Neural cell (in vitro differentiated cells): ENCODE results near the gene ADH5. TPM values are rescaled to one million over a fixed set of nuclear protein-coding genes. Genes with fewer than 3 reads are reported as not detected.
"Not testable (repeated sequence)": the region's sequence is repeated elsewhere in the genome, so short reads cannot be mapped to it uniquely, and the experiment has no call there.

ENCODE experiments used
- H2AFZ ChIP-seq: fragments of 200-600, 300-800 bp; sonication (generic), shearing (Covaris generic); 2 replicates; pipeline ENCODE4 v1.6.0; 2014; ENCODE audit warnings: low read depth, mild to moderate bottlenecking, antibody characterized with exemption, low read length, moderate library complexity
- H3F3A ChIP-seq: fragments of 200-600 bp; shearing (Covaris generic); 2 replicates; pipeline ENCODE4 v1.6.1; 2016; ENCODE audit warnings: mild to moderate bottlenecking, moderate library complexity, mixed read lengths, antibody characterized with exemption, low read length; ENCODE audit not compliant: insufficient read depth, poor library complexity, severe bottlenecking
- H3K27ac ChIP-seq: fragments of 200-600, 300-800 bp; sonication (generic), shearing (Covaris generic); 2 replicates; pipeline ENCODE4 v1.5.1; 2014; ENCODE audit warnings: mild to moderate bottlenecking, low read length, moderate library complexity
- H3K27me3 ChIP-seq: fragments of 300-800, 200-600 bp; sonication (generic), shearing (Covaris generic); 2 replicates; pipeline ENCODE4 v1.6.0; 2014; ENCODE audit warnings: mild to moderate bottlenecking, low read depth, low read length, moderate library complexity; ENCODE audit not compliant: insufficient read depth
- H3K36me3 ChIP-seq: fragments of 300-800, 200-600 bp; sonication (generic), shearing (Covaris generic); 2 replicates; pipeline ENCODE4 v1.5.1; 2014; ENCODE audit warnings: mild to moderate bottlenecking, antibody characterized with exemption, low read length, moderate library complexity; ENCODE audit not compliant: insufficient read depth
- H3K4me2 ChIP-seq: fragments of 300-800, 200-600 bp; sonication (generic), shearing (Covaris generic); 2 replicates; pipeline ENCODE4 v1.6.0; 2014; ENCODE audit warnings: mild to moderate bottlenecking, low read length
- H3K4me3 ChIP-seq: fragments of 300-800, 200-600 bp; sonication (generic), shearing (Covaris generic); 2 replicates; pipeline ENCODE4 v1.5.1; 2014; ENCODE audit warnings: mild to moderate bottlenecking, low read length, moderate library complexity
- H3K79me2 ChIP-seq: fragments of 200-600 bp; shearing (Covaris generic); replicated peaks from 2 replicates; pipeline ENCODE4 v1.6.0; 2014; ENCODE audit warnings: mild to moderate bottlenecking, low read length, moderate library complexity; ENCODE audit not compliant: insufficient read depth
- H3K9ac ChIP-seq: fragments of 300-800, 200-600 bp; sonication (generic), shearing (Covaris generic); 2 replicates; pipeline ENCODE4 v1.6.1; 2016; ENCODE audit warnings: mild to moderate bottlenecking, low read length, mixed read lengths
- H3K9me2 ChIP-seq: fragments of 200-600 bp; shearing (Covaris generic); 2 replicates; pipeline ENCODE4 v1.6.1; 2016; ENCODE audit warnings: mild to moderate bottlenecking, low read length, mixed read lengths; ENCODE audit not compliant: insufficient read depth
- H3K9me3 ChIP-seq: fragments of 200-600, 300-800 bp; sonication (generic), shearing (Covaris generic); 2 replicates; pipeline ENCODE4 v1.6.1; 2016; ENCODE audit warnings: mild to moderate bottlenecking, mixed run types, low read length, moderate library complexity, mixed read lengths
- H4K20me1 ChIP-seq: fragments of 200-600 bp; shearing (Covaris generic); 2 replicates; pipeline ENCODE4 v1.6.1; 2016; ENCODE audit warnings: mild to moderate bottlenecking, mixed run types; ENCODE audit not compliant: insufficient read depth
- CTCF ChIP-seq: fragments of 450-650 bp; IDR thresholded peaks from 2 replicates; pipeline ENCODE4 v1.5.1; 2014; ENCODE audit warnings: antibody characterized with exemption, mild to moderate bottlenecking, moderate library complexity; ENCODE audit not compliant: poor library complexity, severe bottlenecking
- EP300 ChIP-seq: fragments of 450-650 bp; conservative IDR thresholded peaks from 2 replicates; pipeline ENCODE4 v1.6.1; 2014; ENCODE audit warnings: antibody characterized with exemption, mild to moderate bottlenecking, moderate library complexity; ENCODE audit not compliant: poor library complexity, severe bottlenecking
- EZH2 ChIP-seq: fragments of 200-600, 300-800 bp; shearing (Covaris generic), sonication (generic); IDR thresholded peaks from 2 replicates; pipeline ENCODE4 v1.6.1; 2014; ENCODE audit warnings: antibody characterized with exemption, low read length, borderline replicate concordance, mild to moderate bottlenecking; ENCODE audit not compliant: insufficient read depth, poor library complexity, severe bottlenecking
- MXI1 ChIP-seq: fragments of 450-650 bp; conservative IDR thresholded peaks from 2 replicates; pipeline ENCODE4 v1.6.1; 2014; ENCODE audit warnings: antibody characterized with exemption, mild to moderate bottlenecking; ENCODE audit not compliant: poor library complexity, severe bottlenecking
- POLR2AphosphoS5 ChIP-seq: IDR thresholded peaks from 2 replicates; pipeline ENCODE4 v1.6.1; 2012
- RAD21 ChIP-seq: fragments of 450-650 bp; conservative IDR thresholded peaks from 2 replicates; pipeline ENCODE4 v1.6.1; 2014; ENCODE audit warnings: antibody characterized with exemption, mild to moderate bottlenecking, moderate library complexity
- SMC3 ChIP-seq: fragments of 450-650 bp; conservative IDR thresholded peaks from 2 replicates; pipeline ENCODE4 v1.6.1; 2014; ENCODE audit warnings: antibody characterized with exemption, mild to moderate bottlenecking, moderate library complexity; ENCODE audit not compliant: poor library complexity
- TAF1 ChIP-seq: IDR thresholded peaks from 2 replicates; pipeline ENCODE4 v1.6.1; 2012; ENCODE audit warnings: low read depth
- polyA plus RNA-seq: library from polyadenylated mRNA; depleted of rRNA; stranded (reverse); fragments of >200 nt; gene quantifications from 2 replicates; pipeline ENCODE4 v1.2.3, GENCODE V29; 2014
- TF ChIP-seq, protein P1 (sequence below): IDR thresholded peaks from 2 replicates; pipeline ENCODE4 v1.6.1; 2012; ENCODE audit warnings: borderline replicate concordance

Gene ADH5
- polyA plus RNA-seq, 1 donor from 2014 or later: 201 TPM

DNA sequence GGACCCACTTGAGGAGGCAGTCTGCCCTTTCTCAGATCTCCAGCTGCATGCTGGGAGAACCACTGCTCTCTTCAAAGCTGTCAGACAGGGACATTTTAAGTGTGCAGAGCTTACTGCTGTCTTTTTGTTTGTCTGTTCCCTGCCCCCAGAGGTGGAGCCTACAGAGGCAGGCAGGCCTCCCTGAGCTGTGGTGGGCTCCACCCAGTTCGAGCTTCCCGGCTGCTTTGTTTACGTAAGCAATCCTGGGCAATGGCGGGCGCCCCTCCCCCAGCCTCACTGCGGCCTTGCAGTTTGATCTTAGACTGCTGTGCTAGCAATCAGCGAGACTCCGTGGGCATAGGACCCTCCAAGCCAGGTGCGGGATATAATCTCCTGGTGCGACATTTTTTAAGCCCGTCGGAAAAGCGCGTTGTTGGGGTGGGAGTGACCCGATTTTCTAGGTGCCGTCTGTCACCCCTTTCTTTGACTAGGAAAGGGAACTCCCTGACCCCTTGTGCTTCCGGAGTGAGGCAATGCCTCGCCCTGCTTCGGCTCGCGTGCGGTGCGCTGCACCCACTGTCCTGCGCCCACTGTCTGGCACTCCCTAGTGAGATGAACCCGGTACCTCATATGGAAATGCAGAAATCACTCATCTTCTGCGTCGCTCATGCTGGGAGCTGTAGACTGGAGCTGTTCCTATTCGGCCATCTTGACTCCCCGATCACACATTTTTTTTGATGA lies 28.7 kb upstream of the ADH5 start:
- H3K9me2 ChIP-seq, H3K79me2 ChIP-seq, H3K27ac ChIP-seq, H3K9me3 ChIP-seq, H3K27me3 ChIP-seq, H3K9ac ChIP-seq, H4K20me1 ChIP-seq, H3K4me3 ChIP-seq, H3K4me2 ChIP-seq, H2AFZ ChIP-seq, H3K36me3 ChIP-seq, H3F3A ChIP-seq: not testable (repeated sequence)

- H3K27ac ChIP-seq, H3K4me3 ChIP-seq, H3K9me3 ChIP-seq, H2AFZ ChIP-seq, H3K9ac ChIP-seq, H3K4me2 ChIP-seq, H3K79me2 ChIP-seq, H4K20me1 ChIP-seq, H3K27me3 ChIP-seq, H3K9me2 ChIP-seq, H3K36me3 ChIP-seq, H3F3A ChIP-seq: not testable (repeated sequence)
Observed at GRCh38 chr4:99109286-99109685, 20.7 kb upstream of the ADH5 start.

- TF ChIP-seq MXI1 (no peak), SMC3 (no peak), EP300 (no peak), TAF1 (no peak)
- TF ChIP-seq, protein P1, sequence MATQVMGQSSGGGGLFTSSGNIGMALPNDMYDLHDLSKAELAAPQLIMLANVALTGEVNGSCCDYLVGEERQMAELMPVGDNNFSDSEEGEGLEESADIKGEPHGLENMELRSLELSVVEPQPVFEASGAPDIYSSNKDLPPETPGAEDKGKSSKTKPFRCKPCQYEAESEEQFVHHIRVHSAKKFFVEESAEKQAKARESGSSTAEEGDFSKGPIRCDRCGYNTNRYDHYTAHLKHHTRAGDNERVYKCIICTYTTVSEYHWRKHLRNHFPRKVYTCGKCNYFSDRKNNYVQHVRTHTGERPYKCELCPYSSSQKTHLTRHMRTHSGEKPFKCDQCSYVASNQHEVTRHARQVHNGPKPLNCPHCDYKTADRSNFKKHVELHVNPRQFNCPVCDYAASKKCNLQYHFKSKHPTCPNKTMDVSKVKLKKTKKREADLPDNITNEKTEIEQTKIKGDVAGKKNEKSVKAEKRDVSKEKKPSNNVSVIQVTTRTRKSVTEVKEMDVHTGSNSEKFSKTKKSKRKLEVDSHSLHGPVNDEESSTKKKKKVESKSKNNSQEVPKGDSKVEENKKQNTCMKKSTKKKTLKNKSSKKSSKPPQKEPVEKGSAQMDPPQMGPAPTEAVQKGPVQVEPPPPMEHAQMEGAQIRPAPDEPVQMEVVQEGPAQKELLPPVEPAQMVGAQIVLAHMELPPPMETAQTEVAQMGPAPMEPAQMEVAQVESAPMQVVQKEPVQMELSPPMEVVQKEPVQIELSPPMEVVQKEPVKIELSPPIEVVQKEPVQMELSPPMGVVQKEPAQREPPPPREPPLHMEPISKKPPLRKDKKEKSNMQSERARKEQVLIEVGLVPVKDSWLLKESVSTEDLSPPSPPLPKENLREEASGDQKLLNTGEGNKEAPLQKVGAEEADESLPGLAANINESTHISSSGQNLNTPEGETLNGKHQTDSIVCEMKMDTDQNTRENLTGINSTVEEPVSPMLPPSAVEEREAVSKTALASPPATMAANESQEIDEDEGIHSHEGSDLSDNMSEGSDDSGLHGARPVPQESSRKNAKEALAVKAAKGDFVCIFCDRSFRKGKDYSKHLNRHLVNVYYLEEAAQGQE: no peak
- H3K4me2 ChIP-seq: no peak overlapping the region
Observed at GRCh38 chr4:99104153-99104552, 15.6 kb upstream of the ADH5 start.

DNA sequence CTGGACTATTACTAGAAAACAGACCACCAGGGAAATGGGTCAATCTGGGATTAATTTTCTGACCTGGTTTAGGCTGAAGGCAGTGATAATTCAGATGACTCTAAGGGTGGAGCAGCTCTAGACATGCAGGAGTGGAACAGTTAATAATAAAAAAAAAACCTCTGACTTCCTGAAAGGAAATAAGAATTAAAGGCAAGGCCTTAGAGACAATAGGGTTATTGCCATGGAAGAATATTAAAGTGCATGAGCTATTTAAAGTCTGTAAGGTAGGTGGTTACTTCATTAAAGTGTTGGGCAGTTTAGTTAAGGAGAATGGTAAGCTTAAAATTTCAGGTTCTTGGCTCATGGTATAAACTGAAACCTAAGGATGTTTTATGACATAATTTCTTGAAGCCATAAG lies 14.6 kb upstream of the ADH5 start:
- Histone ChIP-seq H4K20me1 (no peaks in the 10 kb centered on the region), H3K4me3 (no peak overlapping the region), H3K79me2 (no peaks in the 10 kb centered on the region), H3K9me2 (no peaks in the 10 kb centered on the region), H3F3A (no peaks in the 10 kb centered on the region), H3K36me3 (no peaks in the 10 kb centered on the region), H2AFZ (no peak overlapping the region), H3K4me2 (no peak overlapping the region), H3K9ac (no peak overlapping the region), H3K27ac (no peak overlapping the region), H3K27me3 (no peaks in the 10 kb centered on the region), H3K9me3 (no peaks in the 10 kb centered on the region)
- TF ChIP-seq TAF1 (no peak), EZH2 (no peak), EP300 (no peak), SMC3 (no peak), MXI1 (no peak), CTCF (no peak), RAD21 (no peak), POLR2AphosphoS5 (no peak)
- TF ChIP-seq, protein P1: no peak

More at GRCh38 chr4:99104153-99104552, 15.6 kb upstream of the ADH5 start:
- no peaks in the 10 kb centered on the region for H4K20me1 ChIP-seq
- no peak overlapping the region for H3K9ac ChIP-seq
- H3K9me3 ChIP-seq: no peaks in the 10 kb centered on the region
- H3K36me3 ChIP-seq: no peaks in the 10 kb centered on the region
- H2AFZ ChIP-seq: no peak overlapping the region
- H3F3A ChIP-seq: no peaks in the 10 kb centered on the region
- H3K27ac ChIP-seq: no peak overlapping the region
- no peaks in the 10 kb centered on the region for H3K27me3 ChIP-seq
- H3K9me2 ChIP-seq: no peaks in the 10 kb centered on the region
- H3K4me3 ChIP-seq: no peak overlapping the region
- H3K79me2 ChIP-seq: no peaks in the 10 kb centered on the region
